Ishikawa (cell line): ENCODE data around the gene IL19.

Experiments
- CREB1 ChIP-seq: IDR thresholded peaks from 2 replicates; pipeline ENCODE4 v1.6.1; 2012; ENCODE audit warnings: low read depth
- EP300 ChIP-seq: IDR thresholded peaks from 2 replicates; pipeline ENCODE4 v1.6.1; 2012; ENCODE audit warnings: borderline replicate concordance
- FOXM1 ChIP-seq: IDR thresholded peaks from 2 replicates; pipeline ENCODE4 v1.6.1; 2012; ENCODE audit warnings: low read depth, borderline replicate concordance
- MAX ChIP-seq: IDR thresholded peaks from 2 replicates; pipeline ENCODE4 v1.6.1; 2012
- RAD21 ChIP-seq: IDR thresholded peaks from 2 replicates; pipeline ENCODE4 v1.6.1; 2012; ENCODE audit warnings: low read depth
- REST ChIP-seq: IDR thresholded peaks from 2 replicates; pipeline ENCODE4 v1.6.1; 2012; ENCODE audit warnings: low read depth, mild to moderate bottlenecking
- TAF1 ChIP-seq: IDR thresholded peaks from 2 replicates; pipeline ENCODE4 v1.6.1; 2012; ENCODE audit warnings: low read depth, mild to moderate bottlenecking
- TEAD4 ChIP-seq: IDR thresholded peaks from 2 replicates; pipeline ENCODE4 v1.6.1; 2012
- USF1 ChIP-seq: IDR thresholded peaks from 2 replicates; pipeline ENCODE4 v1.6.1; 2012
- YY1 ChIP-seq: IDR thresholded peaks from 2 replicates; pipeline ENCODE4 v1.6.1; 2012; ENCODE audit warnings: low read depth

GRCh38 chr1:206737729-206738201, 32.8 kb upstream of the IL19 start:
- no peak for TF ChIP-seq MAX
- no peak for TF ChIP-seq REST
- TF ChIP-seq CREB1 = no peak
- no peak for TF ChIP-seq TAF1
- TF ChIP-seq RAD21 = no peak
- no peak for TF ChIP-seq TEAD4
- no peak for TF ChIP-seq EP300
- TF ChIP-seq YY1 = no peak
- TF ChIP-seq FOXM1 = no peak
- no peak for TF ChIP-seq USF1
